H1 (cell line): Measurements from ENCODE around the gene MPP2. TPM values are rescaled to one million over a fixed set of nuclear protein-coding genes. Genes with fewer than 3 reads are reported as not detected.

Experiments
- CTCF ChIA-PET: fragments of 300-600 bp; sonication (Branson Sonifier 250); formaldehyde crosslinking; loops from one replicate; lab custom pipeline; 2021; ENCODE audit not compliant: partially characterized antibody; lab: Charles Lee
- POLR2A ChIA-PET: fragments of 300-600 bp; sonication (Branson Sonifier 250); formaldehyde crosslinking; loops from one replicate; lab custom pipeline; 2021; ENCODE audit warnings: inconsistent platforms; ENCODE audit not compliant: partially characterized antibody; lab: Charles Lee
- DNase-seq, 2 experiments: peaks; one replicate each; pipeline versions ENCODE4 v3.0.0 to v3.0.0-alpha.2; 2010 to 2022; ENCODE audit warnings: low spot score in 2 of 2, low read depth in 1 of 2, mixed read lengths in 1 of 2
- FAIRE-seq: peaks from 2 replicates; lab custom pipeline; 2011; peaks lifted over from hg19 to GRCh38; lab: Jason Lieb, UNC
- H2AFZ ChIP-seq: 2 replicates; pipeline ENCODE4 v1.8.1; 2012; ENCODE audit warnings: low read length, inconsistent platforms
- H2AK5ac ChIP-seq: 2 replicates; pipeline ENCODE4 v1.6.1; 2013; ENCODE audit warnings: low read depth, low read length
- H2BK120ac ChIP-seq: replicated peaks from 2 replicates; pipeline ENCODE3; 2013; ENCODE audit warnings: low read depth, low read length, inconsistent platforms
- H2BK12ac ChIP-seq: 2 replicates; pipeline ENCODE4 v1.6.1; 2013; ENCODE audit warnings: low read depth, low read length
- H2BK15ac ChIP-seq: 2 replicates; pipeline ENCODE4 v1.6.1; 2013; ENCODE audit warnings: low read length
- H2BK20ac ChIP-seq: 2 replicates; pipeline ENCODE4 v1.6.1; 2013; ENCODE audit warnings: low read length
- H2BK5ac ChIP-seq: 2 replicates; pipeline ENCODE4 v1.6.1; 2013; ENCODE audit warnings: low read depth, low read length
- H3K14ac ChIP-seq: 2 replicates; pipeline ENCODE4 v1.6.1; 2013; ENCODE audit warnings: inconsistent platforms; ENCODE audit not compliant: insufficient read length
- H3K18ac ChIP-seq: 2 replicates; pipeline ENCODE4 v1.6.1; 2013; ENCODE audit warnings: low read length; ENCODE audit errors: extremely low read depth
- H3K23ac ChIP-seq: 2 replicates; pipeline ENCODE4 v1.6.1; 2013; ENCODE audit warnings: inconsistent platforms; ENCODE audit not compliant: insufficient read length
- H3K23me2 ChIP-seq: 2 replicates; pipeline ENCODE4 v1.6.1; 2013; ENCODE audit warnings: low read depth, low read length
- H3K27ac ChIP-seq: 2 replicates; pipeline ENCODE4 v1.6.1; 2011; ENCODE audit warnings: low read depth, low read length, inconsistent platforms
- H3K27me3 ChIP-seq, 4 experiments: replicated peaks in 1 of 4; 1 replicate in 1 of 4; 2 replicates in 3 of 4; pipeline versions ENCODE4 v1.6.1 to v1.8.1; 2011 to 2013; ENCODE audit warnings: low read length in 3 of 4, mild to moderate bottlenecking in 3 of 4, inconsistent platforms in 2 of 4, mixed read lengths in 2 of 4, moderate library complexity in 1 of 4; ENCODE audit not compliant: control insufficient read depth in 3 of 4, insufficient read depth in 3 of 4; ENCODE audit errors: extremely low read depth in 1 of 4
- H3K36me3 ChIP-seq, 4 experiments: 2 replicates each; pipeline versions ENCODE4 v1.6.1 to v1.8.1; 2011 to 2013; ENCODE audit warnings: mild to moderate bottlenecking in 4 of 4, low read length in 3 of 4, moderate library complexity in 2 of 4, control low read depth in 1 of 4, inconsistent platforms in 1 of 4; ENCODE audit not compliant: insufficient read depth in 4 of 4, control insufficient read depth in 2 of 4
- H3K4ac ChIP-seq: replicated peaks from 2 replicates; pipeline ENCODE3; 2013; ENCODE audit warnings: low read length, low read depth, mixed read lengths, inconsistent platforms; ENCODE audit not compliant: insufficient read length
- H3K4me1 ChIP-seq, 4 experiments: replicated peaks in 1 of 4; 1 replicate in 1 of 4; 2 replicates in 3 of 4; pipeline versions ENCODE4 v1.6.1 to v1.8.1; 2011 to 2013; ENCODE audit warnings: low read length in 3 of 4, inconsistent platforms in 2 of 4, mixed read lengths in 1 of 4; ENCODE audit not compliant: insufficient read depth in 4 of 4, control insufficient read depth in 3 of 4
- H3K4me2 ChIP-seq, 2 experiments: 2 replicates each; pipeline versions ENCODE4 v1.6.1 to v1.8.1; 2011 to 2013; ENCODE audit warnings: low read depth in 2 of 2, low read length in 2 of 2, control low read depth in 1 of 2, inconsistent platforms in 1 of 2, mild to moderate bottlenecking in 1 of 2; ENCODE audit not compliant: insufficient read depth in 1 of 2
- H3K4me3 ChIP-seq, 4 experiments: fragments of 200-600, 300-600 bp in 1 of 4; sonication (generic), shearing (Covaris generic), sonication (Bioruptor Twin) in 1 of 4; 2 replicates each; pipeline versions ENCODE4 v1.5.1 to v1.8.1; 2011 to 2016; ENCODE audit warnings: low read length in 4 of 4, low read depth in 3 of 4, control low read depth in 2 of 4, inconsistent platforms in 2 of 4, mild to moderate bottlenecking in 2 of 4, mixed read lengths in 1 of 4, moderate library complexity in 1 of 4; ENCODE audit not compliant: insufficient read depth in 2 of 4; ENCODE audit errors: extremely low read depth in 1 of 4
- H3K56ac ChIP-seq: replicated peaks from 2 replicates; pipeline ENCODE3; 2013; ENCODE audit warnings: low read depth, mild to moderate bottlenecking, mixed read lengths, low read length, inconsistent platforms; ENCODE audit not compliant: insufficient read length
- H3K79me1 ChIP-seq: 2 replicates; pipeline ENCODE4 v1.6.1; 2013; ENCODE audit warnings: low read depth, low read length, control low read depth
- H3K79me2 ChIP-seq, 2 experiments: 2 replicates each; pipeline versions ENCODE4 v1.6.1 to v1.8.1; 2012 to 2013; ENCODE audit warnings: low read length in 2 of 2, mild to moderate bottlenecking in 2 of 2, inconsistent platforms in 1 of 2; ENCODE audit not compliant: insufficient read depth in 2 of 2, control insufficient read depth in 1 of 2
- H3K9ac ChIP-seq, 4 experiments: replicated peaks in 1 of 4; 1 replicate in 1 of 4; 2 replicates in 3 of 4; pipeline versions ENCODE4 v1.6.1 to v1.8.1; 2011 to 2013; ENCODE audit warnings: low read depth in 3 of 4, low read length in 3 of 4, control low read depth in 2 of 4, mild to moderate bottlenecking in 2 of 4, moderate library complexity in 2 of 4, inconsistent platforms in 1 of 4; ENCODE audit errors: extremely low read depth in 1 of 4
- H3K9me3 ChIP-seq, 2 experiments: 2 replicates each; pipeline versions ENCODE4 v1.6.1 to v1.8.1; 2012 to 2013; ENCODE audit warnings: mild to moderate bottlenecking in 2 of 2, moderate library complexity in 2 of 2, control low read depth in 1 of 2, inconsistent platforms in 1 of 2, low read depth in 1 of 2, low read length in 1 of 2, mixed read lengths in 1 of 2; ENCODE audit not compliant: insufficient read depth in 2 of 2
- H4K20me1 ChIP-seq, 2 experiments: replicated peaks in 1 of 2; 2 replicates each; pipeline versions ENCODE3 to v1.8.1; 2011 to 2013; ENCODE audit warnings: inconsistent platforms in 2 of 2, low read length in 2 of 2, mild to moderate bottlenecking in 1 of 2; ENCODE audit not compliant: insufficient read depth in 2 of 2, control insufficient read depth in 1 of 2
- H4K5ac ChIP-seq: 2 replicates; pipeline ENCODE4 v1.6.1; 2013; ENCODE audit warnings: low read length, low read depth, mixed read lengths, inconsistent platforms; ENCODE audit not compliant: insufficient read length
- H4K8ac ChIP-seq: 2 replicates; pipeline ENCODE4 v1.8.0; 2013; ENCODE audit warnings: mild to moderate bottlenecking, moderate library complexity, low read length, inconsistent platforms; ENCODE audit not compliant: insufficient read depth; ENCODE audit errors: extremely low read depth
- H4K91ac ChIP-seq: replicated peaks from 2 replicates; pipeline ENCODE3; 2013; ENCODE audit warnings: low read length, mixed read lengths, inconsistent platforms; ENCODE audit not compliant: insufficient read length
- CBX8 ChIP-seq: fragments of 300-800, 300-1000 bp; sonication (generic); IDR thresholded peaks from 2 replicates; pipeline ENCODE4 v1.7.1; 2016; ENCODE audit warnings: low read depth, low read length, borderline replicate concordance
- NANOG ChIP-seq: IDR thresholded peaks from 2 replicates; pipeline ENCODE4 v1.6.1; 2011; ENCODE audit warnings: low read length, low read depth, mild to moderate bottlenecking, inconsistent platforms; ENCODE audit not compliant: insufficient read depth, poor library complexity, severe bottlenecking
- RFX5 ChIP-seq: IDR thresholded peaks from 2 replicates; pipeline ENCODE4 v1.6.1; 2011; ENCODE audit warnings: low read depth, low read length, improper control_type of control experiment, borderline replicate concordance
- SRF ChIP-seq: IDR thresholded peaks from 2 replicates; pipeline ENCODE4 v1.6.1; 2011; ENCODE audit warnings: mild to moderate bottlenecking, low read depth, low read length, moderate library complexity
- WGBS, 2 experiments: shearing (Covaris generic) in 1 of 2; methylation state at CpG; one replicate each; pipeline versions ENCODE4 v1.1.6 to v1.1.7; 2013 to 2015; ENCODE audit warnings: low lambda C conversion rate in 2 of 2, mixed read lengths in 2 of 2, inconsistent platforms in 1 of 2, low coverage in 1 of 2, missing lambda C conversion rate in 1 of 2; ENCODE audit not compliant: insufficient replicate concordance in 2 of 2, insufficient coverage in 1 of 2, insufficient read length in 1 of 2; ENCODE audit errors: extremely low coverage in 1 of 2, missing lambda C conversion rate in 1 of 2; 5-methylcytosine and 5-hydroxymethylcytosine counted together
- polyA plus RNA-seq, 7 experiments: library from polyadenylated mRNA; depleted of rRNA in 3 of 7; stranded (reverse) in 5 of 7; unstranded in 2 of 7; fragments of >200 nt in 5 of 7; fragments of 200-250 nt in 2 of 7; gene quantifications; 1 replicate in 5 of 7; 2 replicates in 1 of 7; 4 replicates in 1 of 7; pipeline versions ENCODE4 v1.2.1 to v1.2.3, GENCODE V29; 2011 to 2013; ENCODE audit warnings: missing spikeins in 2 of 7, mixed read lengths in 2 of 7
- total RNA-seq: library from RNA; stranded (reverse); fragmentation: NEBNext Ultra II Directional; extraction: Animal tissue kit (Norgen Biotek cat#: 25700); gene quantifications from 2 replicates; pipeline ENCODE4 v1.2.1, GENCODE V29; 2021

The MPP2 gene
- total and polyA plus RNA-seq, 2 of the 8 experiments (the other 6 are each of a cell fraction or from before 2014, with no cell fraction given): 30.9 to 34.1 TPM

DNA sequence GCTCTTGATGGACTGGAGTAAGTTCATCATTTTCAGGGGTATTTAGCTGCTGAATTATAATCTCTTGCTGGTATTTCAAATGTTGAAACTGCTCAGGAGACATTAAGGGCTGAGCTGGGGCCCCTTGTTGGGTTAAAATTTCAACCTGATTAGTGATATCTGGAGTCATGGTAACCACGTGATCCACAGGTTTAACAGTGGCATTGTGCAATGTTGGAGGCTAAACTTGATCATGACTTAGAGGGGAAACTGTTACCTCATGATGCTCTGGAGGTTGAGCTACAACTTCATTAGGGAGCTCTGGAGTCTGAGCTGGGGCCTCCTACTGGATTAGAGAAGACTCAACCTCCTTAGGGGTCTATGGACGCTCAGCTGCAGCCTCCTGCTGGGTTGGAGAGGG, 17.2 kb upstream of the MPP2 start:
- CTCF ChIA-PET: interaction anchor here (0.6 to 13.7 kb wide), 10 partner anchors 9 to 83 kb away, joined by 3 to 106 read pairs (median 10); partner anchors contain the start of genes MPP2 and PPY
- Histone ChIP-seq H4K91ac (no peak overlapping the region), H3K4ac (no peak overlapping the region), H3K56ac (no peak overlapping the region), H4K20me1 (no peaks in the 10 kb centered on the region), H2BK15ac (no peak overlapping the region), H3K4me3 (no peak overlapping the region), H3K23me2 (peaks cover 3% of the 10 kb centered on the region; the same call in 1 of the 2 replicates), H4K8ac (no peak overlapping the region), H3K9me3 (no peaks in the 10 kb centered on the region), H3K4me2 (no peak overlapping the region), H2AK5ac (no peak overlapping the region), H3K9ac (no peak overlapping the region), H3K79me2 (no peaks in the 10 kb centered on the region), H2BK20ac (no peak overlapping the region), H4K5ac (no peak overlapping the region), H3K4me1 (peaks cover 0 to 7% (median 0%) of the 10 kb centered on the region in 4 experiments; a peak in 1 of 7 replicates), H3K27ac (no peak overlapping the region), H2BK12ac (no peak overlapping the region), H2BK120ac (no peak overlapping the region), H2BK5ac (no peak overlapping the region), H3K27me3 (peaks cover 3 to 26% (median 15%) of the 10 kb centered on the region in 4 experiments), H3K14ac (no peak overlapping the region), H3K79me1 (no peaks in the 10 kb centered on the region), H2AFZ (no peak overlapping the region), H3K36me3 (no peaks in the 10 kb centered on the region), H3K18ac (no peak overlapping the region), H3K23ac (no peak overlapping the region)
- FAIRE-seq (no peak), DNase-seq (no peak)
- WGBS, 2 experiments: 80% methylated on average over 2 of the region's 2 CpGs; no CpG with 5 or more reads in 1 of the 2 experiments
- POLR2A ChIA-PET: interaction anchor here (1.2 kb wide), 1 partner anchor 16 kb away, joined by 3 read pairs; no protein-coding TSS in a partner anchor
- TF ChIP-seq NANOG: no peak
- no peak for TF ChIP-seq RFX5
- no peak for TF ChIP-seq SRF
- TF ChIP-seq CBX8: no peak
